ENCODE measurements around the gene PC.
A peak's percentile ranks its signal among the peaks of the same experiment; 100 is the strongest.
"Not testable (repeated sequence)": the region's sequence is repeated elsewhere in the genome, so short reads cannot be mapped to it uniquely, and the experiment has no call there.

PC gene

GRCh38 chr11:66979336-66979980, 21.3 kb upstream of the PC start:
- DNase-seq, result no peak

DNA sequence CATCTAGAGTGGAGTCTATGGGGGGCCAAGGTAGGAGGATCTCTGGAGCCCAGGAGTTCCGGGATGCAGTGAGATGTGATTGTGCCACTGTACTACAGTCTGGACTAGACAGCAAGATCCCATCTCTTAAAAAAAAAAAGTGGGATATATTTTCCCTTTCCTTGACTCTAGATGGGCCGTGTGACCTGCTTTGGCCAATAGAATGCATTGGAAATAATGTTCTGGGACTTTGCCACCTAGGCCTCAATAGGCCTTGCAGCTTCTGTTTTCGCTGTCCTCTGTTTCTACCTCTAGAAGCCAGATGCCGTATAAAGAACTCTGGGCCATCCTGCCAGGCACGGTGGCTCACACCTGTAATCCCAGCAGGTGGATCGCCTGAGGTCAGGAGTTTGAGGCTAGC, 20.5 kb upstream of the PC start:
- no peak for DNase-seq

GRCh38 chr11:66978229-66978628, 20.0 kb upstream of the PC start:
- no peak for DNase-seq

- DNase-seq, result no peak
Measured at GRCh38 chr11:66976925-66977324, 18.7 kb upstream of the PC start.

GRCh38 chr11:66976028-66976467, 17.9 kb upstream of the PC start:
- DNase-seq, result peak; percentile 58 to 60

DNA sequence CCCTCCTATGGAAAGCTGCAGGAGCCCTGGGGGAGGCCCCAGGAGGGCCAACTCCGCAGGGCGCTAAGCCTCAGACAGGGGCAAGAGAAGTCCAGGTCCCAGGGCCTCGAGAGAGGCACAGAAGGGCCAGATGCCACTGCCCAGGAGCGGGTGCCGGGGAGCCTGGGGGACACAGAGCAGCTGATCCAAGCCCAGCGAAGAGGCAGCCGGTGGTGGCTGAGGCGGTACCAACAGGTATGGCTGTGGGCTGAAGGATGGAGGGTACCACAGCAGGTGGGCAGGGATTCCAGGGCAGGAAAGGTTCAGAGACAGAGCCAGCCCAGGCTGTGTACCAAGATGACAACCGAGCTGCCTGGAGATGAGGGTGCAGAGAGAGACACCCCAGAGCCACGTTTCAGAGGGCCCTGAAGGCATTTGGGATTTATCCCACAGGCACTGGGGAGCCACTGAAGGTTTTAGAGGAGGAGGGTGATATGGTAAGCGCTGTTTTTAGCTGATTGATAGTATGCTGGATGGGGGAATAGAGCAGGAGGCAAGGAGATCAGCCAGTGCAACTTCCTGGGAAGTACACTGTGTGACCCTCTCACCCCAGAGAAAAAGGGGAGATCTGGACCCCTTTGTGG, 17.3 kb upstream of the PC start:
- no peak for DNase-seq

GRCh38 chr11:66974724-66975404, 16.7 kb upstream of the PC start, which contains the start of gene C11orf86:
Gene C11orf86, plus strand, starts transcription at chr11:66975304. Its CDS starts 59 bp downstream, at chr11:66975363.
- no peak for DNase-seq

GRCh38 chr11:66973956-66974580, 15.9 kb upstream of the PC start:
- no peak for DNase-seq

DNA sequence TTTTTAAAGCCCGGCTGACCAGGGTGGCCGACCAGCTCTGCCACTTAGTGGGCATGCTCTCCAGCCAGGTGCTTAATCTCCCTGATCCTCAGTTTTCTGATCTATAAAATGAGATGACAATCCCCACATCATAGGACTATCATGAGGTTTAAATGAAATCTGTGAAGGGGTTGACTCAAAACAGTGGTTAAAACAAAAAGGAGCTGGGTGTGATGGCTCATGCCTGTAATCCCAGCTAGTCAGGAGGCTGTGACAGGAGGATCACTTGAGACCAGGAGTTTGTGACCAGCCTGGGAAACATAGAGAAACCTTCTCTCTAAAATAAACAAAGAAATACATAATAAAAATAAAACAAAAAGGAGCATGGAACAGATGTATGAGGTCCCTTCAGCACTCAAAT, 13.3 kb upstream of the PC start:
- DNase-seq, result no peak

DNA sequence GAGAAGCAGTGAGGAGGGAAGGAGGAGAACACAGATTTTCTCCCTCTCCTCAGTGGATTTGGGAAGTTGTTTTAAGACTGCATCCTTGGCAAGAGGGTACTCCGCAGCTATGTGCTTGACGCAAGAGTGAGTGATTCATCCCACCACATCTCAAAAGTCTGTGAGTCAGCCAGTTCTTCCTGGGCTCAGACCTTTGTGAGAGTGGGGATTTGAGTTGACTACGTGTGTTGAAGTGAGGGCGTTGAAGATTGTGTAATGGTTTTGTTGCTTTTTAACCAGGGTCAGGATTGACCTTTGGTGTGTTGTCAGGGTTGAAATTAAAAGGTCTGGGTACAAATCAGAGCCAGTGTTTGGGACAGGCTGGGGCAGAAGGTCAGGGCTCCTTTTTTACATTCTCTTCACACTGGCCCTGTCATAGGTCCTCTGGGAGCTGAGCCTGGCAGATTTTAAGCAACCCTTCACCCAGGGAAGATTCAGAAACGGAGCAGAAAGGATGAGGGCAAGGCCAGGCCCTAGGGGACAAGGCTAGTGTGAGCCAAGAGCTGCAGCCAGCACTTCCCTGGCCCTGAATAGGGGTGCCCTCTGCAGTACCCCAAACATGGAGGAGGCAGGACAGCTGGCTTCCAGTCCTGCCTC, 12.7 kb upstream of the PC start:
- peak; percentile 37 to 52 for DNase-seq

DNA sequence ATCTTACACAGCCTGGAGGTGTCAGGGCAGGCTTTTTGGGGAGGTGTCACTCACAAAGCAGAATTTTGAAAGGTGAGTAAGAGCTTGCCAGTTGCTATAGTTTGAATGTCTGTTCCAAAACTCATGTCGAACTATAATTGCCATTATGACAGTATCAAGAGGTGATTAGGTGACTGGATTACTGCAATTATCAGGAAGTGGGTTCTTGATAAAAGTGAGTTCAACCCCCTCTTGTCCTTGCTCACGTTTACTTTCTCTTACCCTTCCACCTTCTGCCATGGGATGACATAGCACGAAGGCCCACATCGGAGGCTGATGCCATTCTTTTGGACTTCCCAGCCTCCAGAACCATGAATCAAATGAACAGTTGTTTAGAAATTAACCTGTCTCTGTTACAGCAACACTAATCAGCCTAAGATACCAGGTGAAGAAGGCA, 12.2 kb upstream of the PC start:
- no peak for DNase-seq

GRCh38 chr11:66969584-66970225, 11.5 kb upstream of the PC start:
- no peak for DNase-seq

DNA sequence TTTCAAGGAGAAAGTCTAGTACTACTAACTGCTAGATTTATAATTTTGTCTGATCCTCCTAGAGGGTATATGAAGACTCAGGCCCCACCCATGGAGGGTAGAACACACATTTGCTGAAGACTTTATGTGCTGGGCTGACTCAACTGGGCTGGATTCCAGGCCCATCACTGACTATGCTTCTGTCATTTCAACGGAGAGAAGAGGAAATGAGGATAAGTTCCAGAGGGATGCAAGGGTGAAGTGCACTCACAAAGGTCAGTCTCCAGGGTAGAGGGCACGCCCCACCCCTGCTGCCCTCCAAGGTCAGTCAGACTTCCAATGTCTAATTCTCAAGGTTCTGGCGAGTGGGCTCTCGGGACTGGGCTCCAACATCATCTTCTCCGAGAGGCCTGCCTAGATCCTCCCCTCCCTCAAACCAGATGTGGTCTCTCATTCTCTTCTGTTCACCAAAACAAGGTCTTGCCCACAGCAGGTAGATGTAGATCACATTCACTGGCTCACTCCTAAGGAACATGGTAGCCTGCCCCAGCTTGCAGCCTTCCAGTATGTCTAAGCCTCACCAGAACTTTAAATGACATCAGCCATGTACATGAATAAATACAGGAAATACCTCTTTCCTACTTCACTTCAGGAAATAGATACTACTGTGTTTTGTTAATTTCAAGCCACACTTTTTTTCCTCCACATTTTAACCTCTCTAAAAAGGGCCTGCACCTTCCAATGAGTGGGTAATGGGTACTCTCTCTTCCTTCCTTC, 9.7 kb upstream of the PC start:
- no peak for DNase-seq

GRCh38 chr11:66966351-66966750, 8.2 kb upstream of the PC start:
- DNase-seq, result no peak

DNA sequence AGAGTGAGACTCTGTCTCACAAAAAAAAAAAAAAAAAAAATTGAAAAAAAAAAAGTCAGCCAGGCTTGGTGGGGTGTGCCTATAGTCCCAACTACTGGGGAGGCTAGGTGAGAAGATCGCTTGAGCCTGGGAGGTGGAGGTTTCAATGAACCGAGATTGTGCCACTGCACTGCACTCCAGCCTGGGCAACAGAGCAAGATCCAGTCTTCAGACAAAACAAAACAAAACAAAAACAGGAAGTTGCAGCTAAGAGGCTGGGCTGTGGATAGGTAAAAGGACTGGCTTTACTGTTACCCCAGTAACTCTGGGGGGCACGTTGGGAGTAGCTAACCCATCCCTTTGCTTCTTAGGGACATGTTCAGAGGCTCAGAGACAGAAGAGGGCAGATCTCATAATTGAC, 6.3 kb upstream of the PC start:
- no peak for DNase-seq

GRCh38 chr11:66962801-66963200, 4.6 kb upstream of the PC start:
- DNase-seq, result no peak

- DNase-seq, result no peak
Measured at GRCh38 chr11:66962247-66962646, 4.1 kb upstream of the PC start.

GRCh38 chr11:66961691-66962213, 3.6 kb upstream of the PC start:
- DNase-seq, result not testable (repeated sequence)

GRCh38 chr11:66958956-66959274, 732 bp upstream of the PC start:
- no peak for DNase-seq

DNA sequence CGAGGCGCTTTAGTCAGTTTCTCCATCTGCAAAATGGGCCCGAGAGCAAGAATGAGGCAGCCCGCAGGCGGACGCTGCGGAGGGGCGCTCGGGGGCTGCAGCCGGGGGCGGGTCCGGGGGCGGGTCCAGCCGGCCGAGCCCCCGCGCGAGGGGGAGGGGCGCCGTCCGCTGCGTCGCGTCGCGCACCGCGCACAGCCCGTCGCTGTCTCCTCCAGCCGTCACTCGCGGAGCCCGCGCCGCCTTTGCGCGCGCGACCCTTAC, 282 bp downstream of the PC start:
- DNase-seq, result no peak

- DNase-seq, result peak in 1 of 2 experiments; percentile 19
Measured at GRCh38 chr11:66956689-66957290, 1.4 kb downstream of the PC start.
